NCI-H2171 (cell line): Measurements from ENCODE around the gene PSME2.
A peak's percentile ranks its signal among the peaks of the same experiment; 100 is the strongest.

ENCODE experiments used
- DNase-seq: peaks from one replicate; lab custom pipeline; 2025; lab: John Stamatoyannopoulos, UW

Gene PSME2

DNA sequence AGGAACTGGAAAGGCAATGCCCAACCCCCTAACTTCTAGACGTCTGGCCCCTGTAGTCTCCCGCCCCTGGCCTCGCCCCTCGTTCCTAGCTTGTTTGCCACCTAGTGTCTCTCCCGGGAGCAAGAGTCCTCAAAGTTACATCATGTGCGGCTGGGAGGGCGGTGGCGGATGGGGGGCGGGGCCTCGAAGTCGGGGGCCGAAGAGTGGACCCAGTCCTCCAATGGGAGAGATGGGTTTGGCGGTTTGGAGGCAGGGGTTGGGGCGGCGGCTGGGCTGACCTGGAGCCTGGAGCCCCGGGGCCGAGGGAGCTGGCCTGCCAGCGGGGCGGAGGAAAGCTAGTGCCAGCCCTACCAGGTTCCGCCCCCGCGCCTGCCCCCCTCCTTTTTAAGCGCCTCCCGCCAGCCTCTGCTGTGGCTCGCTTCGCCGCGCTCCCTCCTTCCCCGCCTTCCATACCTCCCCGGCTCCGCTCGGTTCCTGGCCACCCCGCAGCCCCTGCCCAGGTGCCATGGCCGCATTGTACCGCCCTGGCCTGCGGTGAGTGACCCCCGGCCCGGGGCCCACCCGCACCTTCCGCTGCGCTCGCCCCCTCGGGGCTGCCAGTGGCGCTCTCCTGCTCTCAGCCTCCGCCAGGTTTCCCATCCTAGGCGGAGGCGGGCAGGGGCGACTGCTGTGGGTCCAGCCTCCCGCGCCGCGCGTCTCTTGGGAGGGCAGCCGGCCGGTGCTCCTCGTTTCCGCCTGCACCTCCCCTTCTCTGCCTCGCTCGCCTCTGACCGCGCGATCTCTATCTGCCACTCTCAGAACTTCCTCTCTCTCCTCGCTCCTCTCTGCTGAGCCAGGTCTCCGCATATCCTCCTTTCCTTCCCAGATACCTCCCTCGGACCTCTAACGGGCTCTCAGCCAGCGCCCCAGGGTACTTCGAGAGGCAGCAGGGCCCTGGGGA is 52.2 kb downstream of the PSME2 start, which contains the start of gene PCK2:
TSS of gene PCK2 (plus strand) at position 411 of the 940 bp plus-strand sequence. CDS start at position 506, 95 bp downstream.
- peak; percentile 93 for DNase-seq
